ENCODE results near the gene SSR3.

DNA sequence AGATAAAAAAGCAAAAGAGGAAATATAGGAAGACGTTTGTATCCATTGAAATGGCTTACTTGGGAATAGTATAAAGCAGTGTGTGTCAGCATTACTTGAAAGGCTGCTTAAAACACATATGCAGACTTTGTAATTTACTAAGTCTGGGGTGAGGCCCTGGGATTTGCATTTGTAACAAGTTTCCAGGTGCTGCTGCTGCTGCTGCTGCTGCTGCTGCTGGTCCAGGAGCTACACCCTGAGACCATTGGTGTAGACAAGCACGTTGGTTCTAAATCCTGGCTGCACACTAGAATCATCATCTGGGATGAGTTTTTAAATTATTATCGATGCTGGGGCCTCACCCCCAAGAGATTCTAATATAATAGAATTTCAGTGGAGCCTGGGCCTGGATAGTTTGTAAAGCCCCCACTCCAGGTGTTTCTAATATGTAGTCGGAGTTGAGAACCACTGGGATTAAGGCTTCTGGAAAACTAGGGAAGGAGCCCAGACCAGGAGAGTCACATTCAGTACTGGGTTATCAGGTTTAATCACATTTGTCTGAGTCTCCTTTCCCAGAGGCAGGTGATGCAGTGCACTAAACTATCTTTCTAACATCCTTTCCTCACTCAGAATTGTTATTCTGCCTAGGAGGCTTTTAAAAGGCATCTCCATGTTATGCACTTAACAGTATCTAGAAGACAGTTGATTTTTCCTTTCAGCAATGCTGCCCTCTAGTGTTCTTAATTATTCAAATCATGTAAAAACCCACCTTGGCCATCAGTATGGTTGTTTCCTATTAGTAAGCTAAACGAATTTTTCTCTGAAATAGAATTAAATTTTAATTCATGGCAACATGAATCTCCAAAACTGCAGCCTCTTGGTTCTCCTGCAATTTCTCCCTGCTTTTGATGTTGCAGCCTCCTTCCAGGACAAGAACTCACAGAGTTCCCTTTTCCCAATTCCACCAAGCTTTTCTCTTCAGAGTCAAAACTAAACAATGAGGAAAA, 45.4 kb downstream of the SSR3 start:
- no peak for TF ChIP-seq POLR2A (IDR thresholded peaks at IDR 0.05)
- TF ChIP-seq CTCF (IDR thresholded peaks at IDR 0.05) = no peak

Data from lower leg skin (tissue), 3 donors.